Stimulated activated CD8-positive, alpha-beta memory T cell treated with anti-CD3 and anti-CD28 coated beads, Interleukin-15, amount 100 ng/mL, for 24 hours (primary cell): Measurements from ENCODE around the gene ATF7.
"Not testable (repeated sequence)": the region's sequence is repeated elsewhere in the genome, so short reads cannot be mapped to it uniquely, and the experiment has no call there.

Experiments used
- DNase-seq: peaks from one replicate; pipeline ENCODE4 v3.0.0-alpha.2; 2020; ENCODE audit warnings: low read depth

The ATF7 gene

GRCh38 chr12:53481458-53481857 is 144.7 kb downstream of the ATF7 start:
- not testable (repeated sequence) for DNase-seq

GRCh38 chr12:53480491-53481442 is 145.4 kb downstream of the ATF7 start:
- no peak for DNase-seq

- no peak for DNase-seq
Observed at GRCh38 chr12:53479331-53479730, 146.9 kb downstream of the ATF7 start.

GRCh38 chr12:53478865-53479264 is 147.3 kb downstream of the ATF7 start:
- no peak for DNase-seq

DNA sequence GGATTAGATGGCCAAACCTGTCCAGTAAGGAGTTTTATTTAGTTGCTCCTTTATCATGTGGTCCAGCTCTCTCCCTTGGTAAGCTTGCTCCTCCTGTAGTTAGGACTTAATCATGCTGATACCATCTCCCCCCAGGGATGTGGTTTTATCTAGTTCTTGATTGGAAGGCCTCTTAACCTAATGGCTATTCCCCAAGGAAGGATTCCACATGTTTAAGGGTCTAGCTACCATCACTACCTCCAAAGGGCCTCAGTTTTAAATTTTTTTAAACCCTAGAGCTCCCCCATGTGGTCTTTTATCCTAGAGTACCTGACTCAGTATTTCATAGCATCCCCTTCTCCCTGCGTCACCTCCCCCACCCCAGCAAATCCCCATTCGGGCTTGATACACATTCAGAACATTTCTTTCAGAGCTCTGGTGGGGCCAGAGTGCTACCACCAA is 149.4 kb downstream of the ATF7 start:
- DNase-seq: no peak

DNA sequence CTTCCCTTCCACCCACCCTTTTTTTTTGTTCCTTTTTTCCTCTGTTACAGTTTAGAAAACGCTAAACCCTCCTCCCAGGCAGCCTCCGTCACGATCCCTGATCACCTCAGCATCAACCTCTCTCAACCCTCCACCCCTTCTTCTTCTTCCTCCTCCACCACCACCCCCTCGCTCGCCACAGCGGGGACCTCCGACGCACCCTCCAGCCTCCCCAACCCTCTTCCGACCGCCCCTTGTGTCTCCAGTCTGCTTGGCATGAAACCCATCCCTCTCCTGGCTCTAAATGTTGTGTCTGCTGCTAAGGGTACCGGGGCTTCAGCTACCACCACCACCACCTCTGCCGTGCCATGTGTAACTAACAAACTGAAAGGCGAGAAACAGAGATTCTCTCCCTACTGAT is 151.4 kb downstream of the ATF7 start:
- no peak for DNase-seq

DNA sequence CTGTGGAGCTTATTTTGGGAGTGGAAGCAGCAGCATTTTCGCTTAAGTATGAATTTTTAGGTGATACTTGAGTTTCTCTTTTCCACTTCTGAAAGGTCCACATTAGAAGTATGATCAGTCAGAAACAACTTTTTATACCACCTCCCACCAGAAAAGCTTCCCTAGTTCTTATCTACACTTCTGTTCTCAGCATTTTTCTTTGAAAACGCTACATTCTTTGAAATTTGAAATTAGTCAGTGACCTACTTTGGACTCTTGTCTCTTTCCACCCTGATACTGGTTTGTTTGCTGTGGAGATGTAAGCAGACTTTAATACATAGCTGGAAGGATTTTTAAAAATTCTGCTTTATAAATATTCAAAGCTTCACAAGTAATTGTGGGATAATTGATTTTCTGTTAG is 152.1 kb downstream of the ATF7 start:
- no peak for DNase-seq

DNA sequence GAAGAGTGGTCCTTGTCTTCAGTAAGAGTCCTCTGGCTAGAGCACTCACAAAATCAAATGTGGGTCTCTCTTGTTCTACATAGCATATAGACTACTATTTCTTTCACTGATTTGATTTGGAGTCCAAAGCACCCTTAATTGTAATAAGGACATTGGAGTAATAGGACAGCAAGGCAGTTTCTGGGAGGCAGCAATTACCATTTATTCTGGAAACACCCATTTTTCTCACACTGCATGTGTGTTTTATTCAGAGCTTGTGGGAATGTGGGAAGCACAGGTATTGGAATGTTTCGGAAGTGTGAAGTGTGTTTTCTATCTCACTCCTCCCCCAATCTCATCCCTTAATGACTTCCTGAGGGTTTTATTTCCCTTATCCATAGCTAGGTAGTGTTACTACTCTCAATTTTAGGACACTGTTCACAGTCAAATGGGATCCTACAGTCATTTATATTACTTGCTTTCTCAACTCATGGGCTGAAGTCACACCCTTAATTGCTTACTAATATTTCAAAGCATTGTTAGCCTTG is 154.1 kb downstream of the ATF7 start:
- no peak for DNase-seq

DNA sequence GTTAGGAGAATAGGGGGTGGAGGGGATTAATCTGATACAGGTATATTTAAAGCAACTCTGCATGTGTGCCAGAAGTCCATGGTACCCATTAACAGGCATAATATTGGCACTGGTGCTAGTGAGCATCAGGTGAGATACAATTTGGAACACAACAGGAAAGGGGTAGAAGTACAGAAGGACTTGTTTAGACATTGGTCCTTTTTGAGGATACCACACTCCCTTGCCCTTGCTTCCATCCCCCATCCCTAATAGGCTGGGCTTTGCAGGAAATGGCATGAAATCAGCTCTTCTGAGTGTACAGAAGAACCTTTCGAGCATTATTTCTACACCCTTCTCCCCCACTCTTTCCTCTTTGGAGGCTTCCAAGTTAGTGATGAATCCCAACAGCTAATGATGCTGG is 157.9 kb downstream of the ATF7 start:
- no peak for DNase-seq

- DNase-seq: no peak
Observed at GRCh38 chr12:53467880-53468279, 158.3 kb downstream of the ATF7 start.

DNA sequence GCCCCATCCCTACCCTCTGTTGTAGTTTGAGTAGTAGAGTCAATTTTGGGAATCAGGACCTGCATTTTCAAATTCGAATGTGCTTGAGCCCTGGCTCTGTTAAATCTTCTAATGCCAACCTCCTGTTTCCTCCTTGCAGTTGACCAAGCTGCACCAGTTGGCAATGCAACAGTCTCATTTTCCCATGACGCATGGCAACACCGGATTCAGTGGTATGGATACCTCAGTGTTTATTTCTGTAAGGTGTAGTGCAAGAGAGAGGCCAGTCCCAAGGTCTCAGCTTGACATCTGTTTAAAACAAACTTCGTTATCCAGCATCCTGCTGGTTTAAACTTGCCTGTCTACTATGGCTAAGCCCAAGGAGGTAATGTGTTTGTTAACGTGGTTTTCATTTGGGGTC is 159.1 kb downstream of the ATF7 start:
- no peak for DNase-seq

DNA sequence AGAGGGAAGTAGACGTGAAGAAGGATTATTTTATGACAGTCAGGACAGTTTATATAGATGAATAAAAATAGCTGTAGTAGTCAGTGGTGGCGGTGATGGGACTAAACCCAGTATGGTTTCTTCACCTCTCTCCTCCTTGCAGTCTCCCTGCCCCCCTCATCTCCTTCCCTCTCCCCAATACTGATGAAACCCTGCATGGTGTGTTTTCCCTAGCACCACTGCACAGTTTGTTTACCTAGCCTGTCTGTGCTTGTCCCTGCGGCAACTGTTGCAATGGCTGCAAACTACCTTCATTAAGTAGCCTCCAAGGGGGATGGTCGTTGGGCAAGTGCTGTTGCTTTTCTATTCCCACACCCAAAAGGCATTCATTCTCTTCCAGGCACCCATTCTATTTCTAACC is 159.5 kb downstream of the ATF7 start:
- DNase-seq: no peak

DNA sequence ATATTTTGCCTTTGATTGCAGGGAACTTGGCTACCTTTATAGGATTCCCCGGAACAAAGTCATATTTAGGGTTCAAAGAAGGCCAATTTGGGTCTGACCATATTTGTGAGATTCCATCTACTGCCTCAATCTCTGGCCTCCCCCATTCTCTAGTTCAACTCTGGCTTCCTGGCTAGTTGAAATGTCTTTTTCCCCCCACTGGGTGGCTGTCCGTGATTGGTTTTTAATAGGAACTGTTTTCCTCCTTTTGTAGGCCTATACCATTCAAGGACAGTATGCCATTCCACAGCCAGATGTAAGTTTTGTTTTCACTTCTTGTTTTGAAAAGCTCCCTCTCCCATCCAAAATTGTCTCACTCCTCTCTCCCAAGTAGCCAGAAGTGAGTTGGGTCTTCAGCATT is 160.5 kb downstream of the ATF7 start:
- no peak for DNase-seq

- no peak for DNase-seq
Observed at GRCh38 chr12:53464685-53465418, 161.3 kb downstream of the ATF7 start.

GRCh38 chr12:53463802-53464560 is 162.2 kb downstream of the ATF7 start:
- no peak for DNase-seq

- no peak for DNase-seq
Observed at GRCh38 chr12:53462935-53463334, 163.2 kb downstream of the ATF7 start.

DNA sequence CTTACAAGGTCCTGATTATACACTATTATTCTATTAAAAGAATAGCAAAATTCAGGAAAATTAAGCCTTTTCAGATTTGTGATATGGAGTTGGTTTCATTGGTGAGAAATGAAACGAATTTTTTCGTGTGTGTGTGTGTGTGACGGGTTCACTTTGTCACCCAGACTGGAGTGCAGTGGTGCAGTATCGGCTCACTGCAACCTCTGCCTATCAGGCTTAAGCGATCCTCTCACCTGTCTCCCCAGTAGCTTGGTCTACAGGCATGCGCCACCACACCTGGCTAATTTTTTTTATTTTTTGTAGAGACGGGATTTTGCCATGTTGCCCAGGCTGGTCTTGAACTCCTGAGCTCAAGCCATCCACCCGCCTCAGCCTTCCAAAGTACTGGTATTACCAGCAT is 164.6 kb downstream of the ATF7 start:
- no peak for DNase-seq

- no peak for DNase-seq
Observed at GRCh38 chr12:53461059-53461458, 165.1 kb downstream of the ATF7 start.

DNA sequence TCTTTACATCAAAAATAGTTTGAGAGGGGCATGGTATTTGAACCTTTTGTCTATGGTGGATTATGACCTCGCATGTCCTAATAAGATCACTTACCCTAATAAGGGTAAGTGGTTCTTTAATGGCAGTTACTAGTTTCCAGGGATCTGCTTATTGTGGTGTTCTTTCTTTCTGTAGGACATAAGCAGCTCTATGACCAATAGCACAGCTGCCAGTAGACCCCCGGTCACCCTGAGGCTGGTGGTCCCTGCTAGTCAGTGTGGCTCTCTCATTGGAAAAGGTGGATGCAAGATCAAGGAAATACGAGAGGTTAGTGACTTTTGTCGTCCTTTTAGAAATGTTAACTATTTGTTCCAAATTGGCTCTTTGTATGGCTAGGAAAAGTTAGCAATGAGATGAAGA is 167.1 kb downstream of the ATF7 start:
- DNase-seq: no peak
